DOHH2 (cell line): Measurements from ENCODE around the gene AFAP1.

ENCODE experiments used
- H3F3A ChIP-seq: fragments of 200-600 bp; sonication (generic), shearing (Covaris generic); 2 replicates; pipeline ENCODE4 v1.6.0; 2016; ENCODE audit warnings: antibody characterized with exemption, mild to moderate bottlenecking; ENCODE audit not compliant: control insufficient read depth, insufficient read depth
- H3K27ac ChIP-seq: fragments of 200-600 bp; sonication (generic); 2 replicates; pipeline ENCODE4 v1.5.1; 2014; ENCODE audit warnings: low read depth, mild to moderate bottlenecking, low read length, moderate library complexity
- H3K27me3 ChIP-seq: fragments of 200-600 bp; sonication (generic); 2 replicates; pipeline ENCODE4 v1.6.1; 2014; ENCODE audit warnings: mild to moderate bottlenecking, low read length, mixed read lengths; ENCODE audit not compliant: control insufficient read depth
- H3K36me3 ChIP-seq: fragments of 200-600 bp; sonication (generic); 2 replicates; pipeline ENCODE4 v1.6.1; 2014; ENCODE audit warnings: mild to moderate bottlenecking, low read length, moderate library complexity, mixed read lengths; ENCODE audit not compliant: control insufficient read depth
- H3K4me1 ChIP-seq: fragments of 200-600 bp; sonication (generic); 2 replicates; pipeline ENCODE4 v1.6.1; 2014; ENCODE audit warnings: mild to moderate bottlenecking, low read length, mixed read lengths; ENCODE audit not compliant: control insufficient read depth
- H3K4me2 ChIP-seq: fragments of 200-600 bp; sonication (generic); 2 replicates; pipeline ENCODE4 v1.6.0; 2014; ENCODE audit warnings: mild to moderate bottlenecking, low read length, moderate library complexity
- H3K4me3 ChIP-seq: fragments of 200-600 bp; sonication (generic); 2 replicates; pipeline ENCODE4 v1.5.1; 2014; ENCODE audit warnings: mild to moderate bottlenecking, low read length, mixed read lengths
- H3K79me2 ChIP-seq: fragments of 200-600 bp; sonication (generic); 2 replicates; pipeline ENCODE4 v1.6.1; 2014; ENCODE audit warnings: mild to moderate bottlenecking, low read length, mixed read lengths; ENCODE audit not compliant: control insufficient read depth
- H3K9me2 ChIP-seq: fragments of 200-600 bp; sonication (generic); replicated peaks from 2 replicates; pipeline ENCODE4 v1.6.1; 2014; ENCODE audit warnings: mild to moderate bottlenecking, low read length, mixed read lengths; ENCODE audit not compliant: control insufficient read depth
- H3K9me3 ChIP-seq: fragments of 200-600 bp; sonication (generic); 2 replicates; pipeline ENCODE4 v1.6.1; 2014; ENCODE audit warnings: antibody characterized with exemption, low read length, mixed read lengths; ENCODE audit not compliant: control insufficient read depth, insufficient read depth
- H4K20me1 ChIP-seq: fragments of 200-600 bp; sonication (generic); 2 replicates; pipeline ENCODE4 v1.6.0; 2014; ENCODE audit warnings: low read depth, mild to moderate bottlenecking, antibody characterized with exemption, low read length, moderate library complexity; ENCODE audit not compliant: control insufficient read depth, insufficient read depth
- CTCF ChIP-seq: fragments of 200-600 bp; sonication (generic); IDR thresholded peaks from one replicate; pipeline ENCODE4 v1.5.1; 2014; ENCODE audit warnings: antibody characterized with exemption, mild to moderate bottlenecking, low read depth, low read length; ENCODE audit not compliant: poor library complexity, severe bottlenecking
- EZH2phosphoT487 ChIP-seq: fragments of 200-600 bp; sonication (generic); IDR thresholded peaks from 2 replicates; pipeline ENCODE4 v1.6.1; 2017; ENCODE audit warnings: borderline replicate concordance, mild to moderate bottlenecking, antibody characterized with exemption, low read length, moderate library complexity, mixed read lengths

Gene AFAP1

GRCh38 chr4:7767526-7767925 lies 172.1 kb downstream of the AFAP1 start:
- Histone ChIP-seq H4K20me1 (no peaks in the 10 kb centered on the region), H3K36me3 (no peaks in the 10 kb centered on the region), H3K4me3 (no peak overlapping the region), H3K27ac (no peak overlapping the region), H3F3A (no peaks in the 10 kb centered on the region), H3K4me1 (peaks cover 21% of the 10 kb centered on the region), H3K4me2 (no peak overlapping the region), H3K27me3 (0 out of 2 replicates have a peak, but pooled peaks cover 3% of the 10 kb centered on the region), H3K9me3 (no peaks in the 10 kb centered on the region), H3K79me2 (no peaks in the 10 kb centered on the region), H3K9me2 (no peaks in the 10 kb centered on the region)
- TF ChIP-seq EZH2phosphoT487 (no peak), CTCF (no peak)

- TF ChIP-seq CTCF (no peak), EZH2phosphoT487 (no peak)
- Histone ChIP-seq H3K36me3 (no peaks in the 10 kb centered on the region), H3K4me1 (peaks cover 14% of the 10 kb centered on the region), H3K4me3 (no peak overlapping the region), H3K79me2 (no peaks in the 10 kb centered on the region), H4K20me1 (no peaks in the 10 kb centered on the region), H3K9me2 (no peaks in the 10 kb centered on the region), H3F3A (no peaks in the 10 kb centered on the region), H3K9me3 (no peaks in the 10 kb centered on the region), H3K27me3 (peaks cover 8% of the 10 kb centered on the region; the same call in 1 of the 2 replicates), H3K4me2 (no peak overlapping the region), H3K27ac (no peak overlapping the region)
Measured at GRCh38 chr4:7766661-7767345, 172.9 kb downstream of the AFAP1 start.

GRCh38 chr4:7766086-7766485 lies 173.6 kb downstream of the AFAP1 start:
- H3K27me3 ChIP-seq = peaks cover 9% of the 10 kb centered on the region; the same call in 1 of the 2 replicates
- H3K27ac ChIP-seq = no peak overlapping the region
- H3K4me3 ChIP-seq = no peak overlapping the region
- peaks cover 7% of the 10 kb centered on the region for H3K4me1 ChIP-seq
- no peaks in the 10 kb centered on the region for H3K79me2 ChIP-seq
- no peak for TF ChIP-seq CTCF
- no peak for TF ChIP-seq EZH2phosphoT487
- H3K4me2 ChIP-seq = no peak overlapping the region
- H3F3A ChIP-seq = no peaks in the 10 kb centered on the region
- H3K9me3 ChIP-seq = no peaks in the 10 kb centered on the region
- no peaks in the 10 kb centered on the region for H4K20me1 ChIP-seq
- H3K9me2 ChIP-seq = no peaks in the 10 kb centered on the region
- no peaks in the 10 kb centered on the region for H3K36me3 ChIP-seq
